LoVo (cell line): ENCODE results near the gene NRXN3.
A peak's percentile ranks its signal among the peaks of the same experiment; 100 is the strongest.

Experiments used
- DNase-seq: peaks from one replicate; pipeline ENCODE4 v3.0.0-alpha.2; 2016; ENCODE audit warnings: low spot score

NRXN3 gene

GRCh38 chr14:79475887-79476532 lies 1305.8 kb downstream of the NRXN3 start:
- DNase-seq = no peak

- no peak for DNase-seq
Observed at GRCh38 chr14:79476552-79476951, 1306.4 kb downstream of the NRXN3 start.

DNA sequence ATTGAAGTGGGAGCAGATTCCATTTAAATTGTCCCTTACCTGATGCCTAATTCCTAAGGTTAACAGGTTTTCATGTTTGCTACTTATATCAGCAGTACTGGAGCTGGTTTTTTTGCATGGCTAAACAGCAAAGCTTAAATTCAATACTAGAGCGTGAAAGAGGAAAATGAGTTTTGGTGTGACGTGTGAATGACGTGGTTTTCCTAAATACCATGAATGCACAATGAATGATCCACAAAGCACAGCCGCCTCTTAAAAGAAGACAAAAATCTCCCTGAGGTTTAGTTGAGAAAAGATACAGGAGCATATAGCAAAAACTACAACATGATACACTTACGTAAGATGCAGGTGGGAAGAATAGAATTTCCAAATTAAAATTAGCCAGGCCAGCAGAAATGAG lies 1310.0 kb downstream of the NRXN3 start:
- DNase-seq = no peak

DNA sequence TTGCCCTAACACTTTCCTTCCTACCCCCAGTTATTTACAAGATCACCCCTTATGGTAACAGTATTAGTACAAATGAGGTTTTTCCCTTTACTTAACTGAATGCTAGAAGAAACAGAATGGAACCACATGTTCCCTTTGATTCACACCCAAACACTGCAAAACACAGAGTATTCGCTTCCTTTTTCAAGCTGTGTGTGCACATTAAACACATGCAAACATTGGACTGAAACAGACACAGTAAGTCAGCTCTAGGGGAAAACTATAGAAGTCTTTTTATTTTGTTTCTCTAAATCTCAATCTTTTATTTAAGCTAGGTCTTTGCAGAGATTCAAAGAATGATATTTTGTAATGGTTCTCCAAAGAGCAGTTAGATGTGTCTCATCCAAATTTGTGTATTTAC lies 1312.7 kb downstream of the NRXN3 start:
- no peak for DNase-seq

GRCh38 chr14:79483477-79484388 lies 1313.6 kb downstream of the NRXN3 start:
- DNase-seq = no peak

DNA sequence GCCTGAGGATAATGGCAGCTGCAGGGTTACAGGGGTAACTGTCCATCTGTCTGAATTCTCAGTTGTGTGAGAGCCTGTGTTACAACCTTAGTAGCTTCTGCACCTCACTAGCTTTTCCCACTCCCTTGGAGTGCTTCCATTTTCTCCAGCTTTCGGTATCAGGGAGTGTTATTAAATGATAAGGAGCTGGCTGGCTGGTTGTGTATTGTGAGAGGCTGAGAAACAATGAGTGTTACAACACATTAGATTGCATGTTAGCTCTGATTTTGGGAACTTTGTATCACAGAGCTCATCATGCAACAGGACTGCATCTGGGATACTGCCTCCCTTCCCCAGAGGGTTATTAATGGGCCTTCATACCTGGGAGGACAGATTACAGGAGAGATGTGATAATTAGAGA lies 1317.5 kb downstream of the NRXN3 start:
- no peak for DNase-seq

- no peak for DNase-seq
Observed at GRCh38 chr14:79491161-79491560, 1321.0 kb downstream of the NRXN3 start.

DNA sequence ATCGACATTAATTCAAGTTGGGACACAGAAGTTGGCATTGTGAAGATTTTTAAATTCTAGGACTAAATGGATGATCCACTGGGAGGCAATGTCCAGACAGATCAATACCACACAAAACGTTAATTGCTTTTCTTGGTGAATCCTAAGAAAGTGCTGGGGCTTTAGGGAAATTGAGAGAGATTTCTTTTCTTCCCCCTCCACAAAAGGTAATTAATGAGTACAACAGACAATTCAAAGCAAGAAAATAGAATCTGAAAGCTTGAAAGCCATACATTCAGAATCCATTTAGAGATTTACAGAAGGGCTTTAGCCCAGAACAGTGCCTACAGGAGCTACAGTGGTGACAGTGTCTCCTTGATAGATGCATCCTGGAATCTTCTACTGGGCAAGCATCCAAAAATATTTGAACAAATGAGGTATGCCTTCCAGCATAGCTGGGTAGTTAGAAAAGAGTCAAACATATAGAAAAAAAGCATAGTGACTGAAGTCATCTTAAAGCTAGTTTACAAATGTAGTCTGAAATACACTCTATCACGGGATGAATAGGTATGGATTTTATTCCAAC lies 1323.0 kb downstream of the NRXN3 start:
- no peak for DNase-seq

DNA sequence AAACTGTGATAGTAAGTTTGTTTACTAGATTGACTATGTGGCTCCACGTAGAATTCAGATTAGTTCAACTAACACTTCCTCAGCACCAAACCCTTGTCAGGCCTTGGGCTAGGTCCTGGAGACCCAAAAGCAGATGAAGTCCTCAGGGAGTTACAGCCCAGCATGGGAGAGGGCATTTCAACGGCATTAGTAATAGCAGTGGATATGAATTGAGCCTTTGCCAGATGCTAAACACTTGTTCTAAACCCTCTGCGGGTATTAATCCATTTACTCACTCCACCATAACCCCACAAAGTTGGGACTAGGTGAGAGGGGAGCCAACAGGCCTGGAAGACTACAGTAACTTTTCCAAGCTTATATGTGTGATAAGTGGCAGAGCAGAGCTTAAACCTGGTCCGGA lies 1326.5 kb downstream of the NRXN3 start:
- no peak for DNase-seq

DNA sequence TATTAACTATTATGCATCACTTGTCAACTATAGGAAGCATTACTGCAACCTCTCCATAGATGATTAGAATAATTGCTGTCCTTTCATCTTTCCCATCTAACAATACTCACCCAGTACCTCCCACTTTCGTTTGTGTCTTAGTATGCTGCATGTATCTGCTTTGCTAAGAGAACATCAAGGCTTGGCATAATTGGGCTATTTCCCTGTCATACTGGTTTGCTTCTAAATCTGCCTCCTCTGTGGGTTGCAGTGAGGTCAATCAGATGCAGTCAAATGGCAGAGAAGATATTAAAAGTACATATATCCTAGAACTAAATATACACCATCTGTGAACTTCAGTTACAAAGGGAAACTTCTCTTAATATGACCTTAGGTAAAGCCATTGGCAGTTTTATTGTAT lies 1330.3 kb downstream of the NRXN3 start:
- no peak for DNase-seq

DNA sequence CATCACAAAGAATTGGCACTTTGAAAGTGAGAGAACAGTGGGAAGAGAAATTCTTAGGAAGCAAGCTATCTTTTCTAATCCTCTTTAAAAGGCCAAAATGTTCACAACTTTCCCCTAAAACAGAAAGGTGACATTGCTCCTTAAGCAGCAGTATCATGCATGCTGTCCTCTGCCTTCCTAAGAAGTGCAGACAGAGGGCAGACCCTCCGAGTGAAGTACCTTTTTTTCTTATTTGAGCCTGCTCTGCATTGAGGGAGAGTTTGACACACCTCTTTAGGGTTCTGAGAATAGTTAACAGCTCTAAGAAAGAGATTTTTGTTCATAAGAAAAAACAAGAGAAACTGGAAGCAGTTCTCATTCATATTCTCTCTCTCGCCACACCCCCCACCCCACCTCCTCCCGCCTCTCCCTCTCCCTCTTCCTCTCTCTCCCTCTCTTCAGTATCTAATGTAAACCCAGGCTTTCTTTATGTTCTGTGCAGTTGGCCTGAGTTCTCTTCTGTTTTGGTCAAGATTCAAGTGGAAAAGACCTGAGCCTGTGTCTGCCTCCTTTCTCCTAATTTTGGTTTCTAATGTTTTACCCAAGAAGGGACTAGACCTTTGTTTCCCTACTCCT lies 1332.1 kb downstream of the NRXN3 start:
- DNase-seq = no peak

DNA sequence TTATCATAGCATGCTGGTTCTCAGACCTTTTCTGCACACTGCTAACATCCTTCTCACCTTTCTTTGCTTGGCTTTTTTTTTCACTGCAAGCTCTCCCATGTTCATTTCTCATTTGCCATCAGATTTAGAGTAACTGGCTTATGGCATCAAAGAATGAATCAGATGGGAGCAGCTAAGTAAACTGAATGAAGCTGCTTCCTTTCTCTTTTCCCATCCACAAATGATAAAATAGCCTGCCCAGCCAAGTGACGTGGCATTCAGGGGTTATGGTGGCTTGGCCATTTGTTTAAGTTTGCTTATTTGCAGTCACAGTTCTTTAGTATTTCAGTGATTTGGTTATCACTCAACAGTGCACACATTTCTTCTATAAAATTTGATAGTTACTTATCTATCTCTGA lies 1332.6 kb downstream of the NRXN3 start:
- DNase-seq = no peak

DNA sequence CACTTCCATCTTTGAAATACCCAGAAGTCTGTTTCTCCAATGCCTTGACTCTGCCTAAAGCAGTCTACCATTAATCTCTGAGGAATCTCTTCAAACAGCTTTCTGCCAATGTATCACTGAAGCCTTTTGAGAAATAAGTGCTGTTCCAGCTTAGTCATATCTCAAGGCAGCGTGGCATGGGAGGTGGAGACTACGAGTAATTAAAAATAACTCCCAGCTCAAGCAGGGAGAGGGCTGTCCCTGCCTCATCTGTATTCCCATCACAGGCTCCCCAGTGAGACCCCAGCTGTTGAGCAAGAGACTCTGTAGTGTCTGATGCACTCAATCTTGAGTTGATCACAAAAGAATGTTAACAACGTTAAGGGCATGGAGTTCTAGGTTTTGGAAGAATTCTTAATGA lies 1340.5 kb downstream of the NRXN3 start:
- no peak for DNase-seq

- DNase-seq = no peak
Observed at GRCh38 chr14:79511146-79511545, 1341.0 kb downstream of the NRXN3 start.

GRCh38 chr14:79513446-79513845 lies 1343.3 kb downstream of the NRXN3 start:
- no peak for DNase-seq

DNA sequence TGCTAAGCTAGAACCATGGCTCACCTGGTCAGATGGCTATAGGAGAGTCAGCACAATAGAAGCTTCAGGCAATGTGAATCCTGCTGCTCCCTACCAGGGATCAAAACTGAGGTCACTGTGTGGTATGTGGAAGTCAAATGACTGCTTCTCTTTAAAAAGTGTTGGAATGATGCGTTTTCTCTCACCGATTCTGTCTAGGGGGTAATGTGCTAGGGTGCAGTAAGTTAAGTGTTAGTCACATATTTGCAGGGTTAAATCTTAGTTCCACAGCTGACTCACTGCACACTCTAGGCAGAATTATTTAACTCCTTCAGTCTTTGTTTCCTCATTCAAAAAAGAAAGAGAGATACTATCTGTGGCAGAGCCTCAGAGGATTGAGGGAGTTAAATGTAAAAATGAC lies 1344.5 kb downstream of the NRXN3 start:
- peak; percentile 7 for DNase-seq

DNA sequence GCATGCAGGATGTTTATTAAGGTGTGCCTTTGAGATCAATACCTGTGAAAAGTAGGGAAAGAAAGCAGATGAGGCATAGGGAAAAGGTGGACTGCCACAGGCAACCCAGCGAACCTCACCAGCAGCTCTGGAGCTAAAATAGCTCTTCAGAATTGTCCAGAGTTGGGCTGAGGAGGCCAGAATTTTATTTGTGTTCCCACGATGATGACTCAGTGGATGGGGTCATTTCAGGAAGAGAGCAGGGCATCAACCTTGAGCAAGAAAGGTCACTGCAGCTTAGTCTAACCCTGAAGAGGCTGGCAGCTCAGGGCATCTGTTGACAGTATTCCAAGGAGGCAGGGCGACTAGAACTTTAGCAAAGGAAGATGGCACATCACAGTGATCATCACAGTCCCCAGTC lies 1345.0 kb downstream of the NRXN3 start:
- DNase-seq = no peak

- no peak for DNase-seq
Observed at GRCh38 chr14:79516009-79516408, 1345.8 kb downstream of the NRXN3 start.

- DNase-seq = no peak
Observed at GRCh38 chr14:79525416-79525815, 1355.2 kb downstream of the NRXN3 start.

DNA sequence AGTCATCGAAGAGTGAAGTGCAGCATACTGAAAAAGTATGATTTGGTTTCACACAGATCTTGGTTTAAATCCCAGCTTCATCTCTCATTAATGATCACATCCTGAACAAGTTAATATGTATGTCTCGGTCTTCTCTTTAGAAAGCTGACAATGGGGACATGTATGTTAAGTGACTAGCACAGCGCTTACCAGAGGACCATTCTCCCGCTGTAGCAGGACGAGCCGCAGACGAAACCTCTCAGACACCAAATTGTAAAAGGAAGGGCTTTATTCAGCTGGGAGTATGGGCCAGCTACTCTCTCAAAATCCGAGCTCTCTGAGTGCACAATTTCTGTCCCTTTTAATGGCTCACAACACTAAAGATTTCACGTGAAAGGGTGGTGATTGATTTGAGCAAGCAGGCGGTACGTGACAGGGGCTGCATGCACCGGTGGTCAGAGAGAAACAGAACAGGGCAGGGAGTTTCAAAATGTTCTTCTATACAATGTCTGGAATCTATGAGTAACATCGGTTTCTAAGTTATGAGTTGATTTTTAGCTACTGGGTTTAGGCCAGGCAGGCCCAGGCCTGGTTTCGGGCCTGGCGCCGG lies 1358.7 kb downstream of the NRXN3 start:
- no peak for DNase-seq

DNA sequence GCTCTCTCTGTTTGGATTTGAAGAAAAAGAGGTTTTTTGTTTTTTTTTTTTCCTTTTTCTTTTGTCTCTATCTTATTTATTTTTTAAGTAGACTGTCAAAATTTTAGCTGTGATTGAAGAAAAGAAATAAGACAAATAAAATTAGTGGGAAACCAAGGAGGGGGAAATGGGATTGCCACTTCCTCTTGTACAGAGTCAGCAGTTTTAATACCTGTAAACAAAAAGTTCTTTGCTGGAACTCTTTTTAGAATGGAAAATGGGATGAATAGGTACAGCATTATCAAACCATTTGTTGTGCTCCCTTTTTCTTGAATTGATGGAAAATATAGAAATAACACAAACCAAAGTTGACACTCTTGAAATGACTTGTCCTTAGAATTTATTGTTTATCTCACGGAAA lies 1360.4 kb downstream of the NRXN3 start:
- no peak for DNase-seq

DNA sequence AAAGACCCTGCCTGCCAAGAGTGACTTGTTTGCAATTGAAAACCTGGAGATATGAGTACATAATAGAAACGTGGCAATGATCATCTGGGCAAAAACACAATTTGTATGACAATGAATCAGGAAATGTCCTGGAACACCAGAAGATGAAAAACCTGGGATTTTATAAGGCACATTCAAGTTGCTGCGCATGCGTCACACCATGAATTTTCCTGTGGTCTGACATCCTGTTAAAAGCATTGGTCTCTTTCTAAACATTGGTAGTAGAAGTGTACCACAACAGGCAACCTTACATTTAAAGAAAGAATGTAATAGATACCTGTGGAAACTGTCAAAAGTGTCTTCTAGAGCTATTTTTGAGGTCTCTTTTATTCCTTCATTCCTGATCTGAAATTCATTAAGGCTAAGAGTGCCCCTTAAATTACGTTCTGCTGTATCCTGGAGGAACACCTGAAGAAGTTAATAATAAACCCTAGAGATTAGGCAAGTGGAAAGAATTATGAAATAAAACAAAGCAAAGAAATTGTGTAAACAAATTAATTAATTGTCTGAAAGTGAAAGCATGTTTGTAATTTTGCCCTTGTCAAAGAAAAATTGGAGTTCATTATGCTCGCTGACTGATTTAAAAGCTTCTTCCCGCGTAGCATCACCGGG lies 1364.7 kb downstream of the NRXN3 start:
- DNase-seq = no peak
